ENCODE data around the gene PNN.
A peak's percentile ranks its signal among the peaks of the same experiment; 100 is the strongest.
"Not testable (repeated sequence)": the region's sequence is repeated elsewhere in the genome, so short reads cannot be mapped to it uniquely, and the experiment has no call there.

DNA sequence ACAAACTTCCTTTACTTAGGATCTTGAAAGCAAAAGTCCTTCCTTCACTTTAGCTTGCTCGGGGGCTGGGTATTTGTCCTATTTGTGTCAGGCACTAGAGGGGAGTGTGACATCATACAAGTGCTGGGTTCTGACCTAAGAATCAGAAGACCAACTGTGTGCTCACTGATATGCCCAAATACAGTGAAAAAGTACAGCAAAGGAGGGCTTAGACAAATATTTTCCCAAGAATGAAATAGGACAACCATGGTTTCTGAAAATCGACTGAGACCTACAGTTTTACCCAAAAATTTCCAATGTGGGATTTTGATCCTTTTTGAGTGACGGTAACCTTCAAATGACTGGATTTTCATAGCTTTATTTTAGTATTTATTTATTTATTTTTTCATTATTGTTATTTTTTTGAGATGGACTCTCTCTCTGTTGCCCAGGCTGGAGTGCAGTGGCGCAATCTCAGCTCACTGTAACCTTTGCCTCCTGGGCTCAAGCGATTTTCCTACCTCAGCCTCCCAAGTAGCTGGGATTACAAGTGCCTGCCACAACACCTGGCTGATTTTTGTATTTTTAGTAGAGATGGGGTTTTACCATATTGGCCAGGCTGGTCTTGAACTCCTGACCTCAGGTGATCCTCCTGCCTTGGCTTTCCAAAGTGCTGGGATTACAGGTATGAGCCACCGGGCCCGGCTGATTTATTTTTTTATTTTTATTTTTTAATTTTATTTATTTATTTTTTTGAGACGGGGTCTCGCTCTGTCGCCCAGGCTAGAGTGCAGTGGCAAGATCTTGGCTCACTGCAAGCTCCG lies 56.9 kb downstream of the PNN start:
- TF ChIP-seq, protein P1, sequence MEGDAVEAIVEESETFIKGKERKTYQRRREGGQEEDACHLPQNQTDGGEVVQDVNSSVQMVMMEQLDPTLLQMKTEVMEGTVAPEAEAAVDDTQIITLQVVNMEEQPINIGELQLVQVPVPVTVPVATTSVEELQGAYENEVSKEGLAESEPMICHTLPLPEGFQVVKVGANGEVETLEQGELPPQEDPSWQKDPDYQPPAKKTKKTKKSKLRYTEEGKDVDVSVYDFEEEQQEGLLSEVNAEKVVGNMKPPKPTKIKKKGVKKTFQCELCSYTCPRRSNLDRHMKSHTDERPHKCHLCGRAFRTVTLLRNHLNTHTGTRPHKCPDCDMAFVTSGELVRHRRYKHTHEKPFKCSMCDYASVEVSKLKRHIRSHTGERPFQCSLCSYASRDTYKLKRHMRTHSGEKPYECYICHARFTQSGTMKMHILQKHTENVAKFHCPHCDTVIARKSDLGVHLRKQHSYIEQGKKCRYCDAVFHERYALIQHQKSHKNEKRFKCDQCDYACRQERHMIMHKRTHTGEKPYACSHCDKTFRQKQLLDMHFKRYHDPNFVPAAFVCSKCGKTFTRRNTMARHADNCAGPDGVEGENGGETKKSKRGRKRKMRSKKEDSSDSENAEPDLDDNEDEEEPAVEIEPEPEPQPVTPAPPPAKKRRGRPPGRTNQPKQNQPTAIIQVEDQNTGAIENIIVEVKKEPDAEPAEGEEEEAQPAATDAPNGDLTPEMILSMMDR (IDR thresholded peaks at IDR 0.05): 0 out of 2 replicates have a peak, but pooled peaks have one; percentile 14
- TF ChIP-seq, protein P2, sequence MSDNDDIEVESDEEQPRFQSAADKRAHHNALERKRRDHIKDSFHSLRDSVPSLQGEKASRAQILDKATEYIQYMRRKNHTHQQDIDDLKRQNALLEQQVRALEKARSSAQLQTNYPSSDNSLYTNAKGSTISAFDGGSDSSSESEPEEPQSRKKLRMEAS (CRISPR knock-in tag; IDR thresholded peaks at IDR 0.05): not testable (repeated sequence)
- not testable (repeated sequence) for TF ChIP-seq CREB1 (CRISPR knock-in tag; IDR thresholded peaks at IDR 0.05); ZBTB21 (CRISPR knock-in tag; IDR thresholded peaks at IDR 0.05; ENCODE audit: borderline replicate concordance); ZNF121 (CRISPR knock-in tag; IDR thresholded peaks at IDR 0.05)

All from WTC11 (cell line).